Sciatic nerve (tissue), 2 donors: ENCODE measurements around the gene SYT3. TPM values are rescaled to one million over a fixed set of nuclear protein-coding genes. Genes with fewer than 3 reads are reported as not detected.

Experiments
- ATAC-seq: fragments of 200-7000 bp; cut with Tn5 transposase; one replicate; pipeline ENCODE4 v1.9.1; 2020; ENCODE audit warnings: mild to moderate bottlenecking, moderate library complexity
- DNase-seq: peaks from one replicate; pipeline ENCODE4 v3.0.0-alpha.2; 2020; ENCODE audit warnings: low spot score
- intact Hi-C: fragments of 100-400 bp; cut with DNase I; formaldehyde crosslinking; loops from one replicate; pipeline ENCODE4 v1.14.2; 2022
- total RNA-seq: library from RNA; stranded (reverse); fragmentation: NEBNext Ultra II Directional; extraction: Animal tissue kit (Norgen Biotek cat#: 25700); gene quantifications from one replicate; pipeline ENCODE4 v1.2.1, GENCODE V29; 2021
- donor health status: DM: no; HTN: no; CAD: no.
- donor health status: DM: no; HTN: no; CAD: no.

Gene SYT3
- not detected for total RNA-seq

GRCh38 chr19:50639121-50640112, at the start of gene SYT3:
Gene SYT3 (minus strand): TSS chr19:50639881. CDS start chr19:50637411, 2,470 bp downstream.
- intact Hi-C loops, result no loop called here
- DNase-seq, result no peak
- ATAC-seq, result peak; percentile 72

GRCh38 chr19:50688766-50689165, 49.1 kb upstream of the SYT3 start:
- intact Hi-C loops, result no loop called here
- ATAC-seq (no peak), DNase-seq (no peak)

GRCh38 chr19:50686310-50687032, 46.8 kb upstream of the SYT3 start:
- DNase-seq, result no peak
- intact Hi-C loops, result no loop called here
- ATAC-seq, result no peak

GRCh38 chr19:50679177-50680125, 39.8 kb upstream of the SYT3 start:
- intact Hi-C loops, result loop anchor here (10.0 kb wide), 1 partner anchor 105 kb away; no protein-coding TSS in a partner anchor
- ATAC-seq (peak; percentile 98), DNase-seq (peak; percentile 88)

GRCh38 chr19:50678323-50678722, 38.6 kb upstream of the SYT3 start:
- intact Hi-C loops, result loop anchor here (10.0 kb wide), 1 partner anchor 106 kb away; no protein-coding TSS in a partner anchor
- no peak for DNase-seq
- no peak for ATAC-seq

- intact Hi-C loops, result loop anchor here (10.0 kb wide), 1 partner anchor 107 kb away; no protein-coding TSS in a partner anchor
- ATAC-seq (no peak), DNase-seq (no peak)
Measured at GRCh38 chr19:50677636-50678035, 38.0 kb upstream of the SYT3 start.

- intact Hi-C loops, result loop anchor here (10.0 kb wide), 1 partner anchor 108 kb away; no protein-coding TSS in a partner anchor
- ATAC-seq (no peak), DNase-seq (no peak)
Measured at GRCh38 chr19:50676625-50677197, 37.0 kb upstream of the SYT3 start.

- intact Hi-C loops, result loop anchor here (10.0 kb wide), 1 partner anchor 112 kb away; no protein-coding TSS in a partner anchor
- DNase-seq (no peak), ATAC-seq (no peak)
Measured at GRCh38 chr19:50673118-50673517, 33.4 kb upstream of the SYT3 start.

GRCh38 chr19:50670102-50670380, 30.4 kb upstream of the SYT3 start:
- intact Hi-C loops, result loop anchor here (10.0 kb wide), 1 partner anchor 115 kb away; no protein-coding TSS in a partner anchor
- DNase-seq, result no peak
- no peak for ATAC-seq

- ATAC-seq (peak; percentile 30), DNase-seq (no peak)
- intact Hi-C loops, result loop anchor here (10.0 kb wide), 1 partner anchor 115 kb away; no protein-coding TSS in a partner anchor
Measured at GRCh38 chr19:50669302-50670101, 29.8 kb upstream of the SYT3 start.

GRCh38 chr19:50668879-50669278, 29.2 kb upstream of the SYT3 start:
- DNase-seq, result no peak
- intact Hi-C loops, result no loop called here
- no peak for ATAC-seq

GRCh38 chr19:50668416-50668815, 28.7 kb upstream of the SYT3 start:
- ATAC-seq (no peak), DNase-seq (no peak)
- intact Hi-C loops, result no loop called here

- no peak for DNase-seq
- intact Hi-C loops, result no loop called here
- ATAC-seq, result no peak
Measured at GRCh38 chr19:50667759-50668231, 28.1 kb upstream of the SYT3 start.

GRCh38 chr19:50667177-50667758, 27.6 kb upstream of the SYT3 start:
- intact Hi-C loops, result no loop called here
- DNase-seq, result no peak
- no peak for ATAC-seq

- no peak for ATAC-seq
- no peak for DNase-seq
- intact Hi-C loops, result no loop called here
Measured at GRCh38 chr19:50666346-50667176, 26.9 kb upstream of the SYT3 start.

- DNase-seq (no peak), ATAC-seq (no peak)
- intact Hi-C loops, result no loop called here
Measured at GRCh38 chr19:50664204-50664603, 24.5 kb upstream of the SYT3 start.
